Osteocyte (in vitro differentiated cells): ENCODE measurements around the gene MEIS3. TPM values are rescaled to one million over a fixed set of nuclear protein-coding genes. Genes with fewer than 3 reads are reported as not detected.

Experiments
- DNase-seq: peaks from one replicate; pipeline ENCODE4 v3.0.0; 2021; ENCODE audit warnings: mixed read lengths; ENCODE audit not compliant: unreplicated experiment; ENCODE audit errors: extremely low spot score
- H3K27ac Mint-ChIP-seq: one replicate; pipeline ENCODE4 v1.8.0; 2021; ENCODE audit warnings: mild to moderate bottlenecking, mixed read lengths; ENCODE audit not compliant: unreplicated experiment
- H3K27me3 Mint-ChIP-seq: one replicate; pipeline ENCODE4 v1.8.0; 2021; ENCODE audit warnings: mixed read lengths; ENCODE audit not compliant: unreplicated experiment
- H3K36me3 Mint-ChIP-seq: one replicate; pipeline ENCODE4 v1.8.0; 2021; ENCODE audit warnings: mixed read lengths; ENCODE audit not compliant: unreplicated experiment
- H3K4me1 Mint-ChIP-seq: one replicate; pipeline ENCODE4 v1.8.0; 2021; ENCODE audit warnings: mixed read lengths; ENCODE audit not compliant: unreplicated experiment
- H3K4me3 Mint-ChIP-seq: one replicate; pipeline ENCODE4 v1.8.0; 2021; ENCODE audit warnings: mild to moderate bottlenecking, moderate library complexity, mixed read lengths; ENCODE audit not compliant: unreplicated experiment
- H3K9me3 Mint-ChIP-seq: one replicate; pipeline ENCODE4 v1.8.0; 2021; ENCODE audit warnings: mixed read lengths; ENCODE audit not compliant: unreplicated experiment
- CTCF ChIP-seq: fragments of 200-600 bp; sonication (generic); IDR thresholded peaks from 2 replicates; pipeline ENCODE4 v1.5.0; 2021; ENCODE audit warnings: antibody characterized with exemption, mild to moderate bottlenecking, moderate library complexity
- total RNA-seq: library from RNA; stranded (reverse); gene quantifications from 2 replicates; pipeline ENCODE4 v1.2.1, GENCODE V29; 2021

The MEIS3 gene
- total RNA-seq, 1 donor from 2014 or later, result 99.0 TPM

DNA sequence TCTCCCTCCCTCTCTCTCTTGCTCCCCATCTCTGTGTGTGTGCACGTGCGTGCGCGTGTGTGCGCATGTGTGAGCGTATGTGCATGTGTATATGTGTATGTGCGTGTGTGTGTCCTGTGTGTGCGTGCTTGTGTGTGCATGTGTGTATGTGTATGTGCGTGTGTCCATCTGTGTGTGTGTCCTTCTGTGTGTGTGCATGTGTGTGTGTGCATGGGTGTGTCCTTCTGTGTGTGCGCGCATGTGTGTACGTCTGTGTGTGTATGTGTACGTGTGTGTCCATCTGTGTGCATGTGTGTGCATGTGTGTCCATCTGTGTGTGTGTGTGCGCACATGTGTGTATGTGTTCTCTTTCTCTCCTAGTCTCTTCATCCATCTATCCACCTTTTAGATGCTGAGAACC lies 40.1 kb upstream of the MEIS3 start:
- H3K4me1 Mint-ChIP-seq, result no peaks in the 10 kb centered on the region
- no peak for DNase-seq
- no peak overlapping the region for H3K4me3 Mint-ChIP-seq
- peaks cover 17% of the 10 kb centered on the region for H3K27me3 Mint-ChIP-seq
- H3K36me3 Mint-ChIP-seq, result no peaks in the 10 kb centered on the region
- H3K27ac Mint-ChIP-seq, result no peak overlapping the region
- peaks cover 11% of the 10 kb centered on the region for H3K9me3 Mint-ChIP-seq
- TF ChIP-seq CTCF, result no peak

- Mint-ChIP-seq H3K27me3 (peaks cover 18% of the 10 kb centered on the region), H3K4me3 (no peak overlapping the region), H3K27ac (no peak overlapping the region), H3K4me1 (no peaks in the 10 kb centered on the region), H3K36me3 (no peaks in the 10 kb centered on the region), H3K9me3 (peaks cover 11% of the 10 kb centered on the region)
- no peak for TF ChIP-seq CTCF
- DNase-seq, result no peak
These were observed 39.3 kb upstream of the MEIS3 start for GRCh38 chr19:47458672-47459071.

GRCh38 chr19:47456721-47457474 lies 37.6 kb upstream of the MEIS3 start:
- Mint-ChIP-seq H3K27me3 (peaks cover 15% of the 10 kb centered on the region), H3K36me3 (no peaks in the 10 kb centered on the region), H3K4me3 (no peak overlapping the region), H3K27ac (no peak overlapping the region), H3K4me1 (no peaks in the 10 kb centered on the region), H3K9me3 (peaks cover 11% of the 10 kb centered on the region)
- DNase-seq, result no peak
- no peak for TF ChIP-seq CTCF

GRCh38 chr19:47450478-47450877 lies 31.2 kb upstream of the MEIS3 start:
- Mint-ChIP-seq H3K9me3 (peaks cover 4% of the 10 kb centered on the region), H3K27me3 (peaks cover 59% of the 10 kb centered on the region), H3K36me3 (no peaks in the 10 kb centered on the region), H3K4me1 (peaks cover 15% of the 10 kb centered on the region), H3K27ac (no peak overlapping the region), H3K4me3 (no peak overlapping the region)
- no peak for TF ChIP-seq CTCF
- no peak for DNase-seq

GRCh38 chr19:47448360-47448727 lies 29.0 kb upstream of the MEIS3 start:
- no peaks in the 10 kb centered on the region for H3K9me3 Mint-ChIP-seq
- no peak overlapping the region for H3K27ac Mint-ChIP-seq
- H3K27me3 Mint-ChIP-seq, result peaks cover 68% of the 10 kb centered on the region
- no peak for DNase-seq
- TF ChIP-seq CTCF, result no peak
- H3K36me3 Mint-ChIP-seq, result no peaks in the 10 kb centered on the region
- peak overlapping the region; percentile 35 for H3K4me3 Mint-ChIP-seq
- H3K4me1 Mint-ChIP-seq, result peaks cover 17% of the 10 kb centered on the region
